ENCODE measurements around the gene INPP5A.
"Not testable (repeated sequence)": the region's sequence is repeated elsewhere in the genome, so short reads cannot be mapped to it uniquely, and the experiment has no call there.

Gene INPP5A

DNA sequence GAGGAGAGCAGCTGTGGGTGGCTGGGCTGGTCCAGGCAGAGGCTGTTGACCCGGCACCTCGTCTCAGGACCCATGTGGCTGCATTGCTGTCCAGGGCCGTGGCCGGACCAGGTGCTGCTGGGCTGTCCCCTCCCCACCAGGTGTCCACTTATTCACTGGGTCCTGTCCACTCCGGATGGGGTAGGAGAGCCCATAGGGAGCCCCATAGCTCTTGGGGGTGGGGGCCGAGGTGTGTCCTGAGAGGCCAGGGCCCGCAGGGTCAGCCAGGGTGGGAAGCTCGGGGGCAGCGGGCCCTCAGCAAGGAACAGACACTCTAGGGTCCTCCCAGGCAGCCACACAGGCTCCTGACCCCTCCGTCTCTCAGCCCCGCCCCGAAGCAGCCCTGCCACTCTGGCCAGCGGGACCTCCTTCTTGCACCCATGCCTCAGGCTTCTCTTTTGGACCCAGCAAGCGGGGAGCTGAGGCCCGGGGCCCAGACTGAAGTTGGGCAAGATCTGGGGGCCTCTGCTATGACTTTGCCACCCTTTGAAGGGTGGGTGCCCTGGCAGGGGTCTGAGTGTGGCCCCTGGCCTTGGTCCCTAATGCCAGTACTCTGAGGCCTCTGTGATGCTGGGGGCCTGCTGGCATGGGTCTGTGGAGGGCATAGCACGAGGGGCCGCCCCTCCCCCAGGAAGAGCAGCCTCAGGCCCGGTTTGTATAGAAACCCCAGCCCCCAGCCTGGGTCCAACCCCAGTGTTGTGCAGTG lies 162.0 kb downstream of the INPP5A start:
- no peak for DNase-seq

DNA sequence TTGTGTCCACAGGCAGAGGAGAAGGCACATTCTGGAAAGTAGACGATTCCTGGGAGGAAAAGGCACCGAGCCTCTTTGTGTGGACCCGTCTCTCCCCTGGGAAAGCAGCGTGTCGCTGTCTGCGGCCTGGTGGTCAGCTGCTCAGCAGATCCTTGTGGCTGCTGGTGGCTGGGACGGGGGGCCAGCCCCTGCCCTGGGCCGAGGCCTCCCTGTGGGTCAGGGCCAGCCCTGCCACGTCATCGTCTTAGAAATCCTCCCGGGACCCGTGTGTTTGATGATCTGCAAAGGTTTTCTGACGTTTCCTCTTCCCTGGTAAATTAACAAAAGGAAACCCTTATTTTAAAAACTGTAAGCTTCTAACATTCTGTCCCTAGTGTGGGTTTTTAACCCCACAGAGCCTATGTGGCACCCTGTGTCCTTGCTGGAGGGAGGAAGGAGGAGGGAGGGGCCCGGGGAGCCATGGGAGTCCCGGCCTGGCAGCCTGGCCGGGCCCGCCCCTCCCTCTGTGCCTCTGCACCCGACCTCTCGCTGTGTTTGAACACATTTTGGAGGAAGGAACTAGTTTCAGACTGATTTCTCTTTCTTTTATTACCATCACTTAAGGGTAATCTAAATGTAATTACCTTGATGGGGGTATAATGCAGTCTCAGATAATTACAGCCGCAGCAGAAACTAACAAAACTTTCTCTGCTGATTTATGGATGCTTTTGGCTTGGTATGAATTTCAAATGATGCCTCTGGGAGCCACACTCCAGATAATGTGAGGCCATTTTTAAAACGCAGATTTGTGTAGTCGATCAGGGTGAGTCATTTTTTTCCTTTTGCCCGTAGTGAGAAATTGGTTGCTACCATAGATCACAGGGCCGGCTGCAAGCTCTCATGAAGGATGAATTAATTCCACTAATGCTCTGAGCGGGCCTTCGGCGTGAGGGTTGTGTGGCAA lies 162.8 kb downstream of the INPP5A start:
- no peak for DNase-seq

DNA sequence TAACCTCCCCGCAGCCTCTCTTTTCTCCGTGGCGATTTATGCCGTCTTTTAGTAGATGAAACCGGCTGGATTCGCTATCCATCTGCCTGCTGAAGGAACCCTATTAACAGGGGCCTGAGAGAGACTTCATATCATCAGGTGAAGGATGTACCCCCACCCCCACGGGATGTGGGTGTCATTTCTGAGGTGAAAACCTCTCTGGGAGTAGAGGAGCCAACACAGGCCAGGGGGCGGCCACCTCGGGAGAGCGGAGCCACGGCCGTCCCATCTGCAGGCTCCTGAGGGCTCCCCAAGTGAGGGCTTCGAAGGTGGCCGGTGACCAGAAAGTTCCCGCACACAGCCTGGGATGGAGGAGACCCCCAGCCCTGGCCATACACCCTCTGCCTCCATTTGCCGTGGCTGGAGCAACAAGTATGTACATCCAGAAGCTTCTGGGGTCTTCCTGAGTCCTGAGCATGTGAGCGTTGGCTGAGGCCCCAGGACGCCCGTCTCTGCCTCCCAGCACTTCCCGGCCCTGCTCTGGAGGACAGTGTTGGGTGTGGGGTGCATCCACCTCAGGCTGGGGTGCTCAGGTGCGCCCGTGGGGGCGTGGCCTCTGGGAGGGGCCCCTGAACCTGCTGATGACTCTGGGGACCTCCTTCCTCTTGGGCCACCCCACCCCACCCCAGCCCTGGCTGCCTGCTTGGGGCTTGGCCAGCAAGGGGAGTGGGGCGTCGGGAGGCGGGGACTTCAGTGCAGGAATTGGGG lies 163.7 kb downstream of the INPP5A start:
- DNase-seq = no peak

DNA sequence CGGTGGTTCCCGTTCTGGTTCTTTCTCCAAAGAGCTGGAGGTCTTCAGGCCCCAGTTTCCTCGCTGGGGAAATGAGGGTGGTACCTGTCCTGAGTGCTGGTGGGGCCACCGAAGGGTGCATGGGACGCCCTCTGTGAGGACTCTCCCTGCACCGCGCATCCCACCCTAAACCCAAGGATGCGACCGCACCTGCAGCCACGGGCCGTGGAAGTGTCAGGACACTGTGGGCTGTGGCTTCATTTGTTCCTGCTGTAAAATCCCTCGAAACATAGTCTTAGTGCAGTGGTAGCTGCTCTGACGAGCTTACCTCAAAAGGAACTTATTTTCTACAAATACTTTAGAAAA lies 164.2 kb downstream of the INPP5A start:
- no peak for DNase-seq

DNA sequence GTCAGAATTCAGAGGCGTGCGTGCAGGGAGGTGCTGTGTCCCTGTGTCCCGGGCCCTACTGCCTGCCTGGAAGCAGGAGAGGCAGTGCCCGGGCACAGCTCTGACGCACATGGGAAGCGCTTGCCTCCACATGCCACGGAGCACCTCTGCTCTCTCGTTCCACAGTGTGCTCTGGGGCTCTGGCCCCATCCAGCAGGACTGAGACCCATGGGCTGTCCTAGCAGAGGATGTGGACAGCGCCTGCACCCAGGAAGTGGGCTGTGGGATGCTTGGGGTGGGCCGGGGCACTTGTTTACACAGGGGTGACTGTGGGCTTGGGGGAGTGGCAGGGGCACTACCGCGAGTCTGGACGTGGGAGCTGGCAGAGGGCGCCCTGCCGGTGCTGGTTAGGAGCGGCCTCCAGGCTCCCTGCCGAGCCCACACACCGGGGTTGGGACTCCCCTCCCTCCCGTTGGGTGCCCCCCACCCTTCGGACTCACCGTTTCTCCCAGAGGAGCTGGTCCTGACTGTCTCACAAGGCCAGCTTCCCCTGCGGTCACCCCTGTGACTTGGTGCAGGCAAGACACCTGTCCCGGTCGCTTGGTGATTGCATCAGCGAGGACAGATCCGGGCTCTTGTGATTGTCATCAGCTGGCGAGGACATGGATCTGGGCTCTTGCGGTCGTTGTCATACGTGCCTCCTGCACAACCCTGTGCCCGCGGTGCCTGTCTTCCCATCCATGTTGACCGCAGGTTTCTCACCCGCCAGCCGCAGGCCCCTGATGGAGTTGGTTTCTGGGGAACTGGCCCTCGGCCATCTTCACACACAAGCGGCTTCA lies 165.2 kb downstream of the INPP5A start:
- no peak for DNase-seq

DNA sequence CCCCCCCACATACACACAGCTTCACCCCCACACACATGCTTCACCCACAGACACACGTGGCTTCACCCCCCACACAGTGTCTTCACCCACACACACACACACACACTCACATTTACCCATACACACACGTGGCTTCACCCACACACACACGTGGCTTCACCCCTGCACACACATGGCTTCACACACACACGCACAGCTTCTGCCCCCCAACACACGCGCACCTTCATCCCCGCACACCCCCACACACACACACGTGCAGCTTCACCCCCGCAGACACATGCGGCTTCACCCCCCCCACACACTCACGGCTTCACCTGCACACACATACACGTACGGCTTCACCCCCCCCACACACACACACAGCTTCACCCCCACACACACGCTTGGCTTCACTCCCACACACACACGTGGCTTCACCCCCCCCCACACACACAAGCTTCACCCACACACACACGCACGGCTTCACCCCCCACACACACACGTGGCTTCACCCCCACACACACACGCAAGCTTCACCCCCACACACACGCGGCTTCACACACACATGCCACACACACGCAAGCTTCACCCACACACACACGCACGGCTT lies 165.9 kb downstream of the INPP5A start:
- no peak for DNase-seq

DNA sequence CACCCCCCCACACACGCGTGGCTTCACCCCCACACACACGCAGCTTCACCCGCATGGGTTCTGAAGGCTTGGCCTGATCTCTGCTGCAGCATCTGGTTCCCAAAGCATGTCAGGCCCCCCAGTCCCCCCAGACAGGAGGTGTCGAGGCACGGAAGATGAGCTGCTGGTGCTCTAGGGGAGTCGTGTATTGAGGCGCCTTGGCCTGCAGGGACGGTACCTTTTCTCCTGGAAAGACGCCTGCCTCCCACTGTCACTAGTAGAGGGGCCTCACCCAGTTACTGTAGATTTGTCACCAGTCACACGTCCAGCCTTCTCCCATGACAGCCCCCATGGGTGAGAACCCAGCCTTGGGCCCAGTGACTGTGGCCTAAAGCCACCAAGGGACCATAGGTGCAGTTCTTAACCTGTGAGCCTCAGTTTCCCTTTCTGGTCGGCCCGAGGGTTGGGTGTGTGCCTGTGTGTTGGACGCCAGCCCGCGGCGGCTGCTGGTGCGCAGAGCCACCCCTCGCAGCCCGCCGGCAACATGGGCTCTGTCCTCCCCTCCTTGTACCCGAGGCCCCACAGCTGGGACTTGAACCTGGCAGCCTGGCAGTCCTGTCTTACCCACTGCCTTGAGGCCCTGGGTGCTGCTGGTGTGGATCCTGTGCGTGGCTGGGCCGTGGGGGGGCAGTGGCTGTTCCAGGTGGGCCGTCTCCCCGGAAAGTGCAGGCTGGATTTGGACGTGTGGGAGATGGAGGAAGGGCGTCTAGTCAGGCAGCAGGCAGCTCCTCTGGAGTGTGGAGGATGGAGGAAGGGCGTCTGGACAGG lies 166.6 kb downstream of the INPP5A start:
- DNase-seq = no peak

DNA sequence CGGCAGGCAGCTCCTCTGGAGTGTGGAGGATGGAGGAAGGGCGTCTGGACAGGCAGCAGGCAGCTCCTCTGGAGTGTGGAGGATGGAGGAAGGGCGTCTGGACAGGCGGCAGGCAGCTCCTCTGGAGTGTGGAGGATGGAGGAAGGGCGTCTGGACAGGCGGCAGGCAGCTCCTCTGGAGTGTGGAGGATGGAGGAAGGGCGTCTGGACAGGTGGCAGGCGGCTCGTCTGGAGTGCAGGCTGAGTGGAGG lies 167.2 kb downstream of the INPP5A start:
- DNase-seq = not testable (repeated sequence)

DNA sequence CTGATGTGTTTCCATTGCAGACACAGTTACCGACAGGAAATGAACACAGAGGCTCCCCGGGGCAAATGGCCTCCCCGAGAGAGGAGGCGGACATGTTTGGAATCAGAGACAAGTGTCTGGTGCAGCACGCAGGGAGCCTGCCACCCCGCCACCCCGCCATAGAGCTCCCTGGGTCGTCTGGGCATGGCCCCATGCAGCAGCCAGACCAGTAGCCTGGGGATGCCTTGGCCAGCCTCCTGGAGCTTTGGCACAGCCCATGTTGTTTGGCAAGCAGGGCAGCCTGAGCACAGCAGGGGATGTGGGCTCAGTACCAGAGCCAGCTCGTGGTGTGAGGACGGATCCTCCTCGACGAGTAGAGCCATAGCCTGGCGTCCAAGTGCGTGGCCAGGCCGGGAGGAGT lies 167.6 kb downstream of the INPP5A start:
- DNase-seq = no peak

DNA sequence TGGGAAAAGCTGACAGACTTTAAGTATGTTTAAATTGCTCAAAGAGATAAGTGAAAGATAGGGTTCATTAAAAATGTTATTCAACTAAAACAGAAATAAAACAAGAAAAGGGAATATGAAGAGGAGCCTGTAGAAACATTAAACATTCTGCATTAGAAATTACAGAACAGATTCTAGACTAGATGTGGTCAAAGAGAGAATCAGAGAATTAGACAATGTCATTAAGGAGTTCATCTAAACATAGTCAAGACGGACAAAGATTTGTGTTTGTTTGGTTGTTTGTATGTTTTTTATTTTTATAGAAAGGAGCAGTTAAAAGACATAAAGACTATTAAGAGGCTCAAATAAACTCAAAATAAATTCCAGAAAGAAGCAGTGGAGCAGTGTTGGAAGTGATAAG lies 168.4 kb downstream of the INPP5A start:
- no peak for DNase-seq

DNA sequence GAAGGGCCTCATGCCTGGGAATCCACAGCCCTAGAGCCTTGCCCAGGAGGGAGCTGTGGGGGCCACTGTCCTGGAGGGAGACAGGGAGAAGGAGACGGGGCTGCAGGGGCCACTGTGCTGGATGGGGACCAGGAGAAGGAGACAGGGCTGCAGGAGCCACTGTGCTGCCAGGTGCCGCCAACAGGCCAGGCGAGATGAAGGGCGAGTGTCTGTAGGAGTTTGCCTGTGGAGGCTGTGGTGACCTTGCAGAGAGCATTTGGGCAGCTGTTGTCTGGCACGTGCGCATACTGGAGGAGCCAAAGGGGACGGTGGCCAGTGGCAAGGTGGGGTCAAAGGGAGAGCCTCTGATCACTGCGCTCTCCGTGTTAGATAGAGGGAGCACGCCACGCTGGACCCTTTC lies 169.1 kb downstream of the INPP5A start:
- DNase-seq = no peak

DNA sequence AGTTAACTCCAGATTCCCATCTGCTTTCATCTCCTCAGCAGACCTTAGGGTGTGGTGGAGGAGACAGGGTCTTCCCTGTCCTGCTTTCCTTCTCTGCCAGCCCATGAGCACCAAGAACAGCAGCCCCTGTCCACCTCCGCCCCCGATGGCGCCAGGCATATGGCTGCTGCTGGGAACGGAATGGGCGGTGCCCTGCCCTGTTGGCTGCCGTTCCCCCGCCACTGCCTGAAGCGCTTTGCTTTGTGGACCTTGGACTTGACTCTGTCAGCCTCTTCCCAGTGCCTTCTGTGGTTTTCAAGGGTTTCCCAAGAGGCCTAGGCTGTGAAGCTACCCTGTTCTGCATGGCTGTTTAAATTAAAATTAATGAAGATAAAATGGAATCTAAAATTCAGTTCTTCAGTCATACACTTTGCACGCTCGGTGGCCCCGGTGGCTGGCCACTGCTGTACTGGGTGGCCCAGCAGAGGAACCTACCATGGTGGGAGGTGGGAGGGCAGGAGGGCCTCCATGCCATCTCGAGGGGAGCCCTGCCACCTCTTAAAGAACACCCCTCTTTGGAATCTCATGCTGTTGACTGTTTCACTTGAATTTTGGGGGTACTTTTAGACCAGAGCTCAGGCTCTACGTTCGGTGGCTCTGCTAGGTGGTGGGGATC lies 169.7 kb downstream of the INPP5A start:
- DNase-seq = no peak

DNA sequence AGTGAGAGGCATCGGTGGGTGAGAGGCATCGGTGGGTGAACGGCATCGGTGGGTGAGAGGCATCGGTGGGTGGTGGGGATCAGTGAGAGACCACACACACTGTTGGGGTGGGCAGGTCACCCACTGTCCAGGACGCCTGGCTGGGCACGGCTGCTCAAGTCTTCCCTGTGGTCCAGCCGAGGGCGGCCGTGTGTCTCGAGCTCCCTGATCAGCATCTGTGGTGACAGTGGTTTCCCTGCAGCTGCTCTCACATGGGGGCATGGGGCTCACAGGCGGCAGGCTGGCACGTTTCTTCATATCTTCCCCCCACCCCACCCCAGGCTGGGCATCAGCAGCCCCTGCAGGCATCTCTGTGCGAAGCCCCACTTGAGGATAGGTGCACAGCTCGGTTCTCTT lies 170.2 kb downstream of the INPP5A start:
- DNase-seq = no peak

DNA sequence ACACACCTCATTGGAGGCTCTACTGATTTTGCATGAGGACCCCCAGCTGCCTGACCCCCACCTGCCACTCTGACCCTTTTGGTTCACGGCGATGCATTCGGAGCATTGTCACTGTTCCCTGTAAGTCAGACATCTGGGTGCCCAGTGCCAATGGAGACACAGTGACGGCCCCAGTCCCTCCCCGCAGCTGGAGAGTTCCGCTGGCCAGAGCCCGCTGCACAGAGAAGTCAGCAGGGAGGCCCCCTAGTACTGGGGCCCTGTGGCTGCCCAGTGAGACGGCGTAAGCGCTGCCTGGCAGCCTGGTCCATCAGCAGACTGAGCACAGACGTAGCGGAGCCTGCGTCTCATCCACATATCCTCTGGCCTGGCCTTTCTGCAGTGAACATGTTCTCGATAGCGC lies 170.9 kb downstream of the INPP5A start:
- DNase-seq = no peak

DNA sequence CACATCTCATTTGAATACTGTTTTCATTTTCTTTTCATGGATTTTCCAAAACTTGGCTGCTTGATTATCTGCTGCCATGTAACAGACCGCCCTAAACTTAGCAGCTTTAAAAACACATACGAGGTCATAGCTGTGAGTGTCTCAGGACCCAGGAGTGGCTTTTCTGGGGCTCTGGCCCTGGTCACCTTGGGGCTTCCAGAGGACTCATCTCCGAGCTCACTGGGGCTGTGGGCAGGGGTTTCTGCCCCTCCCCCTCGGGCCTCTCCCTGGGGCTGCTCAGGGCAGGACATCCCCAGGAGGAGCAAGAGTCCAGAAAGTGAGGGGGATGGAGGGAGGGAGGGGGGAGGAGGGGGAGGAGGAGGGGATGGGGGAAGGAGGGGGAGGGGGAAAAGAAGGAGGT lies 171.3 kb downstream of the INPP5A start:
- DNase-seq = no peak

DNA sequence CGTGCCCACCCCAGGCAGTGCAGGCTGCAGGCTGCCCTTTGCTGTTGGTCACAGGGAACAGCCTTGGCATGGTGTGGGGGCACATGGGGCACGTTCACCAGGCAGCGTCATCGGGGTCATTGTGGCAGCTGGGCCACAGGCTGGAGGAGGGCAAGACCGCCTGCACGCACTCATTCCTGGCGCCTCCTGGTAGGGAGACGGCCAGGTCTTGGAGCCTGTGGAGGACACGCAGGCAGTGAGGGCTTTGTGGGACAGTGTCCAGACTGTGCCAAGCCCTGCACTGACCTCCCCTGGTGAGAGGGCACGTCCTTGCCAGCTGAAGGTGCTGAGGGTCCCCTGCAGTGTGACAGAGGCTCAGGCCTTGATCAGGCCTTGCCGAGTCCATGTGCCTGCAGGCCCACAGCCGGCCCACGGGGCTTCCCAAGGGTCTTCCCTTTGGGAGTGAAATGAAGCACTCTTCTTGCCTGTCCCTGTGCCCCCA lies 171.9 kb downstream of the INPP5A start:
- no peak for DNase-seq

DNA sequence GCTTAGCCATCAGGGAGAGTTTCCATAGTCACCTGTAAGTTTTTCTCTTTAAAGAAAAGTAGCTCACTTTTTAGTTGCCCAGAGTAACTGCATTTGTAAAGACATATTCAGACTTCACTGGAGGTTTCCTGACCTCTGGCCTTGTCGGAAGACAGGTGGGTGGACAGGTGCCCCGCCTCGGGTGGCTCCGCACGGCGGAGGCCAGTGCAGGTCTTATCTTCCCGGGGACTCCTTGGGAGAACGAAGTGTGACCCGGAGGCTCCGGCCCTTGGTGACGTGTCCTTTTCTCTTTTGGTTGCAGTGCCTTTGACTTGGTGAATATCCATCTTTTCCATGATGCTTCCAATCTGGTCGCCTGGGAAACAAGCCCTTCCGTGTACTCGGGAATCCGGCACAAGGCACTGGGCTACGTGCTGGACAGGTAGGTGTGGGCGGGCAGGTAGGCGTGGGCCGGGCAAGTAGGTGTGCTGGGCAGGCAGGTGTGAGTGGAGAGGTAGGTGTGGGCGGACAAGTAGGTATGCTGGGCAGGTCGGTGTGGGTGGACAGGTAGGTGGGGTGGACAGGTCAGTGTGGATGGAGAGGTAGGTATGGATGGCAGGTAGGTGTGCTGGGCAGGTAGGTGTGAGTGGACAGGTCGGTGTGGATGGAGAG lies 172.6 kb downstream of the INPP5A start:
- DNase-seq = no peak

DNA sequence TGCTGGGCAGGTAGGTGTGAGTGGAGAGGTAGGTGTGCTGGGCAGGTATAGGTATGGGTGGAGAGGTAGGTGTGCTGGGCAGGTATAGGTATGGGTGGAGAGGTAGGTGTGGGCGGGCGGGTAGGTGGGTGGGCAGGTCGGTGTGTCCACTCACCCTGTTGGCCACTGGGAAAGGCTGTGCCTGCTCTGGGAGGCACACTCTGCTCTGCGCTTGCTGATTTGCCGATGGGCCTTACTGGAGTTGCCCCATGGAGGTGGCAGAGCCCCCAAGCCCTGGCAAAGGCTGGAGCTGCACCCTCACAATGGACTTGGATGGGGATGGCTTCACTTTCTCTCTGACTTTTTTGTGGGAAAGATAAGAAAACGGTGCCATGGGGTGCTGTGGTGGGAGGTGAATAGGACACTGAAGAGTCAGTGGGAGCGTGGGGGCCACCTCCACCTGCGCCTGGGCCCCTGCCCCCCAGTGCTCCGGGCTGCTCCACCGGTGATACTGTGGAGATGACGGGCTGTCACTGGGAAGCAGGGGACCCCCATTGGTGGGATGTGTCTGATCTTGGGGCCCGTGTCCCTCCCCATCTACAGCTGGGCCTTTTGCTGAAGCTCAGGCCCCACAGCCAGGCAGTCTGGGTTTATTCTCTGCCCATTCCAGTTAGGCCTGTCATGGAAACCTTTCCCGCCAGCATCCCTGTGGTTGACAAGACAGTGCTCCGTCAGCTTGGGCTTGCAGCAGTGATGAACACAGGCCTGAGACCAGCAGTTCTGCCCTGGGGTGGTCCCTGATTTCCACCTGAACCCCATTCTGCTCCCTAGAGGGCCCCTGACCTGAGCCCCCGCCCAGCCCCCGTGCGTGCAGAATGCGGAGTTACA lies 173.4 kb downstream of the INPP5A start:
- DNase-seq = no peak

DNA sequence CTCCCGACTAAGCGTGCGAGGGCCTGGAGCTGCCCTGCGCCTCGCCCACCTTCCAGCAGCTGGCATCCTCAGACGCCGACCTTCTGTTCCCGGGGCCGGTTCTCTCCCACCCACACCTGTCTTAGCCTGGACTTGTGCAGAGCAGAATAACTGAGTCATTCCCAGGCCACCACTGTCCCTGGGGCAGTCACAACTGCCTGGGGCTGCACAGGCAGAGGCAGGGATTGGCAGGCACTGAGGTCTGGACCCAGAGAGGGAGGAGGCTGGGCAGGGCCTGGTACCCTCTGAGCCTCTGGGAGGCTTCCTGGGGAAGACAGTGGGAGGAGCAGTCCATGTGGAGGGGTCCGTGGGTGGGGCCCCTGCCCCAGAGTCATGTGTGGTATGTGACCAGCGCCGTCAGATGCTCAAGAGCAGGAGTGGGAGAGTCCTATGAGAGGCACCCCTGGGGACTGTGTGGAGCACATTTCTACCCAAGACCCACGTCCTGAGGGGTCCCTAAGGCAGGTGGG lies 174.1 kb downstream of the INPP5A start:
- DNase-seq = no peak

All from NCI-H187 treated with DMSO at 0.1 percent for 48 hours (cell line).